Measurements from ENCODE around the gene TBC1D2B. TPM values are rescaled to one million over a fixed set of nuclear protein-coding genes. Genes with fewer than 3 reads are reported as not detected.
A peak's percentile ranks its signal among the peaks of the same experiment; 100 is the strongest.

Gene TBC1D2B
- total and polyA plus RNA-seq, 5 donors from 2014 or later: 12.2 to 117 (median 17.6) TPM

GRCh38 chr15:78063217-78063616 is 14.3 kb downstream of the TBC1D2B start:
- H3K27ac ChIP-seq (ENCODE audit: insufficient read depth, low read length, poor library complexity, severe bottlenecking): peak overlapping the region; percentile 81
- H3K4me1 Mint-ChIP-seq: peaks cover 20 to 37% (median 26%) of the 10 kb centered on the region in 4 donors

GRCh38 chr15:78061963-78062427 is 15.5 kb downstream of the TBC1D2B start:
- H3K27ac Mint-ChIP-seq: peak overlapping the region in 2 of 3 donors; percentile 95
- peak; percentile 66 to 71 for ATAC-seq (ENCODE audit: low read depth in 2 of 2)
- Histone ChIP-seq H3K27me3 (ENCODE audit: control insufficient read depth, insufficient read depth, low read length) (no peaks in the 10 kb centered on the region), H3K4me3 (ENCODE audit: low read depth, low read length) (peak overlapping the region; percentile 77), H3K27ac (ENCODE audit: insufficient read depth, low read length, poor library complexity, severe bottlenecking) (peak overlapping the region; percentile 81), H3K4me1 (ENCODE audit: control insufficient read depth, insufficient read depth, low read length, poor library complexity, severe bottlenecking) (peaks cover 88% of the 10 kb centered on the region), H3K36me3 (ENCODE audit: control insufficient read depth, insufficient read depth, low read length) (no peaks in the 10 kb centered on the region), H3K9me3 (ENCODE audit: control insufficient read depth in 2 of 2, low read length in 2 of 2) (no peaks in the 10 kb centered on the region)
- no peaks in the 10 kb centered on the region for H3K9me3 Mint-ChIP-seq
- no peaks in the 10 kb centered on the region for H3K27me3 Mint-ChIP-seq
- peaks cover 24 to 41% (median 35%) of the 10 kb centered on the region in 4 donors for H3K4me1 Mint-ChIP-seq
- DNase-seq: peak in 2 of 3 donors; percentile 48 to 80
- peak overlapping the region in 3 of 4 donors; percentile 83 to 94 (median 86) for H3K4me3 Mint-ChIP-seq
- peaks cover 4% of the 10 kb centered on the region for H3K36me3 Mint-ChIP-seq

More at GRCh38 chr15:78063217-78063616, 14.3 kb downstream of the TBC1D2B start:
- Histone ChIP-seq H3K27me3 (ENCODE audit: control insufficient read depth, insufficient read depth, low read length) (no peaks in the 10 kb centered on the region), H3K4me3 (ENCODE audit: low read depth, low read length) (peak overlapping the region; percentile 77), H3K4me1 (ENCODE audit: control insufficient read depth, insufficient read depth, low read length, poor library complexity, severe bottlenecking) (peaks cover 88% of the 10 kb centered on the region), H3K9me3 (ENCODE audit: control insufficient read depth in 2 of 2, low read length in 2 of 2) (no peaks in the 10 kb centered on the region), H3K36me3 (ENCODE audit: control insufficient read depth, insufficient read depth, low read length) (no peaks in the 10 kb centered on the region)
- Mint-ChIP-seq H3K27me3 (no peaks in the 10 kb centered on the region), H3K27ac (peak overlapping the region in 2 of 3 donors; percentile 83 to 88), H3K4me3 (peak overlapping the region in 1 of 4 donors; percentile 8), H3K9me3 (no peaks in the 10 kb centered on the region), H3K36me3 (peaks cover 4% of the 10 kb centered on the region)
- DNase-seq: no peak
- ATAC-seq (ENCODE audit: low read depth in 2 of 2): no peak

GRCh38 chr15:78060232-78060631 is 17.3 kb downstream of the TBC1D2B start:
- peaks cover 4% of the 10 kb centered on the region for H3K36me3 Mint-ChIP-seq
- peak overlapping the region; percentile 72 to 97 (median 86) for H3K27ac Mint-ChIP-seq
- Histone ChIP-seq H3K4me3 (ENCODE audit: low read depth, low read length) (peak overlapping the region; percentile 10), H3K27ac (ENCODE audit: insufficient read depth, low read length, poor library complexity, severe bottlenecking) (peak overlapping the region; percentile 58), H3K36me3 (ENCODE audit: control insufficient read depth, insufficient read depth, low read length) (no peaks in the 10 kb centered on the region), H3K27me3 (ENCODE audit: control insufficient read depth, insufficient read depth, low read length) (no peaks in the 10 kb centered on the region), H3K4me1 (ENCODE audit: control insufficient read depth, insufficient read depth, low read length, poor library complexity, severe bottlenecking) (peaks cover 88% of the 10 kb centered on the region), H3K9me3 (ENCODE audit: control insufficient read depth in 2 of 2, low read length in 2 of 2) (no peaks in the 10 kb centered on the region)
- H3K27me3 Mint-ChIP-seq: no peaks in the 10 kb centered on the region
- H3K4me3 Mint-ChIP-seq: peak overlapping the region in 3 of 4 donors; percentile 3 to 54 (median 47)
- DNase-seq (no peak), ATAC-seq (ENCODE audit: low read depth in 2 of 2) (no peak)
- H3K9me3 Mint-ChIP-seq: no peaks in the 10 kb centered on the region
- peaks cover 30 to 57% (median 53%) of the 10 kb centered on the region in 4 donors for H3K4me1 Mint-ChIP-seq

- peaks cover 4% of the 10 kb centered on the region for H3K36me3 Mint-ChIP-seq
- H3K27ac ChIP-seq (ENCODE audit: insufficient read depth, low read length, poor library complexity, severe bottlenecking): peak overlapping the region; percentile 58
- peaks cover 88% of the 10 kb centered on the region for H3K4me1 ChIP-seq (ENCODE audit: control insufficient read depth, insufficient read depth, low read length, poor library complexity, severe bottlenecking)
- ATAC-seq (ENCODE audit: low read depth in 2 of 2) (no peak), DNase-seq (no peak)
- H3K9me3 ChIP-seq (ENCODE audit: control insufficient read depth in 2 of 2, low read length in 2 of 2): no peaks in the 10 kb centered on the region
- no peak overlapping the region for H3K4me3 ChIP-seq (ENCODE audit: low read depth, low read length)
- peak overlapping the region; percentile 30 to 63 (median 44) for H3K4me3 Mint-ChIP-seq
- peaks cover 38 to 66% (median 63%) of the 10 kb centered on the region in 4 donors for H3K4me1 Mint-ChIP-seq
- no peaks in the 10 kb centered on the region for H3K36me3 ChIP-seq (ENCODE audit: control insufficient read depth, insufficient read depth, low read length)
- no peaks in the 10 kb centered on the region for H3K27me3 ChIP-seq (ENCODE audit: control insufficient read depth, insufficient read depth, low read length)
- H3K27me3 Mint-ChIP-seq: no peaks in the 10 kb centered on the region
- peak overlapping the region; percentile 86 to 97 (median 93) for H3K27ac Mint-ChIP-seq
- no peaks in the 10 kb centered on the region for H3K9me3 Mint-ChIP-seq
Measured at GRCh38 chr15:78059110-78059839, 18.2 kb downstream of the TBC1D2B start.

- H3K27ac ChIP-seq (ENCODE audit: insufficient read depth, low read length, poor library complexity, severe bottlenecking): peak overlapping the region; percentile 84
- no peak for ATAC-seq (ENCODE audit: low read depth in 2 of 2)
- H3K9me3 Mint-ChIP-seq: no peaks in the 10 kb centered on the region
- H3K27ac Mint-ChIP-seq: peak overlapping the region; percentile 86 to 97 (median 93)
- peaks cover 4% of the 10 kb centered on the region for H3K36me3 ChIP-seq (ENCODE audit: control insufficient read depth, insufficient read depth, low read length)
- H3K27me3 Mint-ChIP-seq: no peaks in the 10 kb centered on the region
- no peak for DNase-seq
- peaks cover 89% of the 10 kb centered on the region for H3K4me1 ChIP-seq (ENCODE audit: control insufficient read depth, insufficient read depth, low read length, poor library complexity, severe bottlenecking)
- peaks cover 38 to 74% (median 69%) of the 10 kb centered on the region in 4 donors for H3K4me1 Mint-ChIP-seq
- no peaks in the 10 kb centered on the region for H3K9me3 ChIP-seq (ENCODE audit: control insufficient read depth in 2 of 2, low read length in 2 of 2)
- peaks cover 9% of the 10 kb centered on the region for H3K36me3 Mint-ChIP-seq
- no peak overlapping the region for H3K4me3 ChIP-seq (ENCODE audit: low read depth, low read length)
- H3K27me3 ChIP-seq (ENCODE audit: control insufficient read depth, insufficient read depth, low read length): no peaks in the 10 kb centered on the region
- peak overlapping the region in 3 of 4 donors; percentile 54 to 83 (median 63) for H3K4me3 Mint-ChIP-seq
Measured at GRCh38 chr15:78058401-78058935, 19.0 kb downstream of the TBC1D2B start.

- Mint-ChIP-seq H3K27ac (peak overlapping the region; percentile 52 to 97 (median 86)), H3K36me3 (peaks cover 13% of the 10 kb centered on the region), H3K4me3 (peak overlapping the region in 2 of 4 donors; percentile 36 to 54), H3K9me3 (no peaks in the 10 kb centered on the region), H3K27me3 (no peaks in the 10 kb centered on the region), H3K4me1 (peaks cover 33 to 80% (median 72%) of the 10 kb centered on the region in 4 donors)
- Histone ChIP-seq H3K36me3 (ENCODE audit: control insufficient read depth, insufficient read depth, low read length) (peaks cover 11% of the 10 kb centered on the region), H3K4me3 (ENCODE audit: low read depth, low read length) (no peak overlapping the region), H3K9me3 (ENCODE audit: control insufficient read depth in 2 of 2, low read length in 2 of 2) (no peaks in the 10 kb centered on the region), H3K4me1 (ENCODE audit: control insufficient read depth, insufficient read depth, low read length, poor library complexity, severe bottlenecking) (peaks cover 88% of the 10 kb centered on the region), H3K27me3 (ENCODE audit: control insufficient read depth, insufficient read depth, low read length) (no peaks in the 10 kb centered on the region), H3K27ac (ENCODE audit: insufficient read depth, low read length, poor library complexity, severe bottlenecking) (peak overlapping the region; percentile 84)
- ATAC-seq (ENCODE audit: low read depth in 2 of 2) (no peak), DNase-seq (no peak)
Measured at GRCh38 chr15:78057803-78058202, 19.7 kb downstream of the TBC1D2B start.

- Histone ChIP-seq H3K36me3 (ENCODE audit: control insufficient read depth, insufficient read depth, low read length) (peaks cover 17% of the 10 kb centered on the region), H3K4me1 (ENCODE audit: control insufficient read depth, insufficient read depth, low read length, poor library complexity, severe bottlenecking) (peaks cover 88% of the 10 kb centered on the region), H3K9me3 (ENCODE audit: control insufficient read depth in 2 of 2, low read length in 2 of 2) (no peaks in the 10 kb centered on the region), H3K27me3 (ENCODE audit: control insufficient read depth, insufficient read depth, low read length) (no peaks in the 10 kb centered on the region), H3K27ac (ENCODE audit: insufficient read depth, low read length, poor library complexity, severe bottlenecking) (peak overlapping the region; percentile 84), H3K4me3 (ENCODE audit: low read depth, low read length) (peak overlapping the region; percentile 23)
- peak overlapping the region; percentile 86 to 97 (median 95) for H3K27ac Mint-ChIP-seq
- ATAC-seq (ENCODE audit: low read depth in 2 of 2) (peak; percentile 64 to 73), DNase-seq (peak in 1 of 3 donors; percentile 59)
- no peaks in the 10 kb centered on the region for H3K9me3 Mint-ChIP-seq
- H3K36me3 Mint-ChIP-seq: peaks cover 20% of the 10 kb centered on the region
- H3K4me1 Mint-ChIP-seq: peaks cover 36 to 90% (median 77%) of the 10 kb centered on the region in 4 donors
- H3K4me3 Mint-ChIP-seq: peak overlapping the region; percentile 71 to 89 (median 76)
- H3K27me3 Mint-ChIP-seq: no peaks in the 10 kb centered on the region
Measured at GRCh38 chr15:78056714-78057269, 20.7 kb downstream of the TBC1D2B start.

Measured in CD4-positive, CD25-positive, alpha-beta regulatory T cell (primary cell).